ENCODE data around the gene SMURF1.

Gene SMURF1

GRCh38 chr7:99013266-99014112 lies 130.4 kb downstream of the SMURF1 start:
- no peak for TF ChIP-seq CTCF (IDR thresholded peaks at IDR 0.05)
- H3K4me3 Mint-ChIP-seq, result no peak overlapping the region
- H3K27me3 Mint-ChIP-seq (ENCODE audit: low read depth, poor library complexity), result peaks cover 3% of the 10 kb centered on the region
- no peaks in the 10 kb centered on the region for H3K4me1 Mint-ChIP-seq
- peaks cover 82% of the 10 kb centered on the region for H3K36me3 Mint-ChIP-seq (ENCODE audit: low read depth)
- no peak for DNase-seq
- H3K27ac Mint-ChIP-seq, result no peak overlapping the region
- peaks cover 11% of the 10 kb centered on the region for H3K9me3 Mint-ChIP-seq

- Mint-ChIP-seq H3K36me3 (ENCODE audit: low read depth) (peaks cover 80% of the 10 kb centered on the region), H3K4me1 (no peaks in the 10 kb centered on the region)
These were observed 131.2 kb downstream of the SMURF1 start for GRCh38 chr7:99012722-99013121.

GRCh38 chr7:99011706-99012404 lies 132.1 kb downstream of the SMURF1 start:
- Mint-ChIP-seq H3K27ac (peak overlapping the region; percentile 42), H3K4me1 (no peaks in the 10 kb centered on the region), H3K9me3 (peaks cover 11% of the 10 kb centered on the region), H3K27me3 (ENCODE audit: low read depth, poor library complexity) (peaks cover 2% of the 10 kb centered on the region), H3K36me3 (ENCODE audit: low read depth) (peaks cover 75% of the 10 kb centered on the region), H3K4me3 (no peak overlapping the region)
- TF ChIP-seq CTCF (IDR thresholded peaks at IDR 0.05), result no peak
- DNase-seq, result no peak

More at GRCh38 chr7:99012722-99013121, 131.2 kb downstream of the SMURF1 start:
- Mint-ChIP-seq H3K9me3 (peaks cover 11% of the 10 kb centered on the region), H3K4me3 (no peak overlapping the region), H3K27ac (no peak overlapping the region), H3K27me3 (ENCODE audit: low read depth, poor library complexity) (peaks cover 2% of the 10 kb centered on the region)
- no peak for TF ChIP-seq CTCF (IDR thresholded peaks at IDR 0.05)
- no peak for DNase-seq

GRCh38 chr7:99011341-99011705 lies 132.6 kb downstream of the SMURF1 start:
- Mint-ChIP-seq H3K27ac (peak overlapping the region; percentile 42), H3K9me3 (peaks cover 6% of the 10 kb centered on the region), H3K4me3 (no peak overlapping the region), H3K36me3 (ENCODE audit: low read depth) (peaks cover 75% of the 10 kb centered on the region), H3K4me1 (no peaks in the 10 kb centered on the region), H3K27me3 (ENCODE audit: low read depth, poor library complexity) (peaks cover 2% of the 10 kb centered on the region)
- no peak for TF ChIP-seq CTCF (IDR thresholded peaks at IDR 0.05)
- no peak for DNase-seq

GRCh38 chr7:99010281-99010680 lies 133.6 kb downstream of the SMURF1 start:
- H3K27ac Mint-ChIP-seq, result peak overlapping the region; percentile 89
- no peak for TF ChIP-seq CTCF (IDR thresholded peaks at IDR 0.05)
- no peak overlapping the region for H3K4me3 Mint-ChIP-seq
- peaks cover 2% of the 10 kb centered on the region for H3K27me3 Mint-ChIP-seq (ENCODE audit: low read depth, poor library complexity)
- H3K9me3 Mint-ChIP-seq, result no peaks in the 10 kb centered on the region
- peaks cover 74% of the 10 kb centered on the region for H3K36me3 Mint-ChIP-seq (ENCODE audit: low read depth)
- H3K4me1 Mint-ChIP-seq, result no peaks in the 10 kb centered on the region
- no peak for DNase-seq
